ENCODE measurements around the gene ZNF385B. TPM values are rescaled to one million over a fixed set of nuclear protein-coding genes. Genes with fewer than 3 reads are reported as not detected.

ZNF385B gene
- total and polyA plus RNA-seq, 3 donors from 2014 or later: 28.1 to 40.3 (median 37.4) TPM

GRCh38 chr2:179560257-179560735 is 301.1 kb downstream of the ZNF385B start:
- DNase-seq: no peak
- Histone ChIP-seq H3K36me3 (ENCODE audit: low read depth, missing control alignments) (no peaks in the 10 kb centered on the region), H3K4me3 (no peak overlapping the region), H3K27ac (no peak overlapping the region), H3K27me3 (no peaks in the 10 kb centered on the region), H3K4me1 (no peaks in the 10 kb centered on the region), H3K9me3 (no peaks in the 10 kb centered on the region)
- WGBS, 2 donors: 77 to 97% methylated on average over 1 of the region's 1 CpG
- TF ChIP-seq, protein P1, sequence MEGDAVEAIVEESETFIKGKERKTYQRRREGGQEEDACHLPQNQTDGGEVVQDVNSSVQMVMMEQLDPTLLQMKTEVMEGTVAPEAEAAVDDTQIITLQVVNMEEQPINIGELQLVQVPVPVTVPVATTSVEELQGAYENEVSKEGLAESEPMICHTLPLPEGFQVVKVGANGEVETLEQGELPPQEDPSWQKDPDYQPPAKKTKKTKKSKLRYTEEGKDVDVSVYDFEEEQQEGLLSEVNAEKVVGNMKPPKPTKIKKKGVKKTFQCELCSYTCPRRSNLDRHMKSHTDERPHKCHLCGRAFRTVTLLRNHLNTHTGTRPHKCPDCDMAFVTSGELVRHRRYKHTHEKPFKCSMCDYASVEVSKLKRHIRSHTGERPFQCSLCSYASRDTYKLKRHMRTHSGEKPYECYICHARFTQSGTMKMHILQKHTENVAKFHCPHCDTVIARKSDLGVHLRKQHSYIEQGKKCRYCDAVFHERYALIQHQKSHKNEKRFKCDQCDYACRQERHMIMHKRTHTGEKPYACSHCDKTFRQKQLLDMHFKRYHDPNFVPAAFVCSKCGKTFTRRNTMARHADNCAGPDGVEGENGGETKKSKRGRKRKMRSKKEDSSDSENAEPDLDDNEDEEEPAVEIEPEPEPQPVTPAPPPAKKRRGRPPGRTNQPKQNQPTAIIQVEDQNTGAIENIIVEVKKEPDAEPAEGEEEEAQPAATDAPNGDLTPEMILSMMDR (IDR thresholded peaks at IDR 0.05): no peak
- TF ChIP-seq POLR2A (IDR thresholded peaks at IDR 0.05): no peak
- intact Hi-C loops (cut with DNase I; ENCODE audit: low total_unique reads): no loop called here

- Histone ChIP-seq H3K9me3 (no peaks in the 10 kb centered on the region), H3K27ac (no peak overlapping the region), H3K4me1 (no peaks in the 10 kb centered on the region), H3K27me3 (no peaks in the 10 kb centered on the region), H3K4me3 (no peak overlapping the region), H3K36me3 (ENCODE audit: low read depth, missing control alignments) (no peaks in the 10 kb centered on the region)
- intact Hi-C loops (cut with DNase I; ENCODE audit: low total_unique reads): no loop called here
- DNase-seq: no peak
- WGBS, 2 donors: 93 to 99% methylated on average over 4 of the region's 4 CpGs
- TF ChIP-seq, protein P1 (IDR thresholded peaks at IDR 0.05): no peak
- TF ChIP-seq POLR2A (IDR thresholded peaks at IDR 0.05): no peak
Measured at GRCh38 chr2:179559108-179559806, 302.2 kb downstream of the ZNF385B start.

- no peak for DNase-seq
Measured at GRCh38 chr2:179558010-179558934, 303.1 kb downstream of the ZNF385B start.

DNA sequence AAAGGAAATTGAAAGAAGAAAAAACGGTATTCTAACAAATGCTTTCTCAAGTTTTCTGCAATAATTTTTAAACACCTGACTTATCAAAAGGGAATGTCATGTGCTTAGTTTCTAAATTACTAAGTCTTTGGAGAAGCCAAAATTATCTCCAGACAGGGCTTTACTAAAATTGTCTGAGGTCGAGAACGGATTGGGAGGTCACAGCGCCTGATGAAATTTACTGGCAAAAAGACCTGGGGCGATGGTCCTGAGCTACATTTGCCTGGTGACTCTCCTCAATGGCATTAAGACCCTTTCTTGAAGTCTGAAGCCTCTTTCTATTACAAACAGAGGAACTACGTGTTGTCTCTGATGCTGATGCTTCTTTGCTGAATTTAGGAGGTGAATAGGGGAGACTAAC is 305.0 kb downstream of the ZNF385B start:
- Histone ChIP-seq H3K36me3 (ENCODE audit: low read depth, missing control alignments) (no peaks in the 10 kb centered on the region), H3K4me3 (no peak overlapping the region), H3K27me3 (no peaks in the 10 kb centered on the region), H3K9me3 (no peaks in the 10 kb centered on the region), H3K4me1 (no peaks in the 10 kb centered on the region), H3K27ac (no peak overlapping the region)
- WGBS, 2 donors: 86 to 87% methylated on average over 6 of the region's 6 CpGs
- intact Hi-C loops (cut with DNase I; ENCODE audit: low total_unique reads): no loop called here
- TF ChIP-seq, protein P1 (IDR thresholded peaks at IDR 0.05): no peak
- TF ChIP-seq POLR2A (IDR thresholded peaks at IDR 0.05): no peak
- DNase-seq: no peak

More at GRCh38 chr2:179558010-179558934, 303.1 kb downstream of the ZNF385B start:
- H3K9me3 ChIP-seq: no peaks in the 10 kb centered on the region
- TF ChIP-seq POLR2A (IDR thresholded peaks at IDR 0.05): no peak
- TF ChIP-seq, protein P1 (IDR thresholded peaks at IDR 0.05): no peak
- 65% methylated on average over 2 of the region's 2 CpGs for WGBS, 2 donors
- H3K27ac ChIP-seq: no peak overlapping the region
- no peaks in the 10 kb centered on the region for H3K36me3 ChIP-seq (ENCODE audit: low read depth, missing control alignments)
- no peaks in the 10 kb centered on the region for H3K27me3 ChIP-seq
- intact Hi-C loops (cut with DNase I; ENCODE audit: low total_unique reads): no loop called here
- no peaks in the 10 kb centered on the region for H3K4me1 ChIP-seq
- H3K4me3 ChIP-seq: no peak overlapping the region
